ENCODE measurements around the gene PLOD3. TPM values are rescaled to one million over a fixed set of nuclear protein-coding genes. Genes with fewer than 3 reads are reported as not detected.
A peak's percentile ranks its signal among the peaks of the same experiment; 100 is the strongest.

Gene PLOD3
- total RNA-seq, 1 experiment from 2014 or later = 74.5 TPM

- Mint-ChIP-seq H3K27ac (0 out of 7 replicates have a peak overlapping the region, but pooled peaks of 1 of the 3 experiments have one; percentile 42), H3K36me3 (ENCODE audit: insufficient read depth in 1 of 3, low read depth in 3 of 3) (peaks cover 7 to 35% (median 9%) of the 10 kb centered on the region in 3 experiments; a peak in 5 of 7 replicates), H3K9me3 (no peaks in the 10 kb centered on the region), H3K27me3 (ENCODE audit: low read depth) (no peaks in the 10 kb centered on the region; the same call in 1 of the 2 replicates), H3K4me3 (no peak overlapping the region), H3K4me1 (peaks cover 19 to 34% of the 10 kb centered on the region in 2 experiments)
- Histone ChIP-seq H3K4me2 (ENCODE audit: insufficient read depth, insufficient read length, low read length) (no peak overlapping the region), H2AFZ (ENCODE audit: low read length) (no peak overlapping the region), H4K20me1 (ENCODE audit: control insufficient read depth, insufficient read depth, insufficient read length) (peaks cover 4% of the 10 kb centered on the region), H3K18ac (ENCODE audit: insufficient read length, low read depth, low read length) (no peak overlapping the region), H4K8ac (replicated peaks; ENCODE audit: insufficient read length, low read depth, low read length) (no peak overlapping the region), H3K23ac (ENCODE audit: insufficient read length, low read depth, low read length) (no peak overlapping the region), H2BK120ac (ENCODE audit: low read depth, low read length, poor library complexity, severe bottlenecking) (no peak overlapping the region), H3K23me2 (ENCODE audit: insufficient read length, low read depth, low read length, poor library complexity, severe bottlenecking) (peaks cover 8% of the 10 kb centered on the region), H4K91ac (ENCODE audit: insufficient read length, low read depth, low read length) (no peak overlapping the region), H2AK5ac (ENCODE audit: insufficient read length, low read length) (no peak overlapping the region), H4K5ac (ENCODE audit: insufficient read length, low read depth, low read length) (no peak overlapping the region), H2BK20ac (ENCODE audit: low read depth, low read length, poor library complexity, severe bottlenecking) (no peak overlapping the region), H3T11ph (ENCODE audit: low read length) (no peak overlapping the region), H3K4me1 (ENCODE audit: insufficient read depth, low read length) (no peaks in the 10 kb centered on the region), H2BK5ac (ENCODE audit: insufficient read length, low read length) (no peak overlapping the region), H3K79me1 (ENCODE audit: insufficient read depth, low read depth, low read length, poor library complexity, severe bottlenecking) (no peaks in the 10 kb centered on the region), H3K56ac (ENCODE audit: insufficient read length, low read depth, low read length) (no peak overlapping the region), H3K4ac (ENCODE audit: low read depth, low read length) (no peak overlapping the region), H2BK15ac (ENCODE audit: low read depth, low read length) (no peak overlapping the region), H3K9me3 (ENCODE audit: control insufficient read depth, low read depth, low read length) (no peaks in the 10 kb centered on the region), H3K79me2 (ENCODE audit: insufficient read depth, low read length) (no peaks in the 10 kb centered on the region), H3K27ac (ENCODE audit: insufficient read length, low read depth, low read length) (no peak overlapping the region), H3K9ac (ENCODE audit: extremely low read depth, insufficient read length, low read length) (no peak overlapping the region), H3K27me3 (ENCODE audit: insufficient read depth, low read length) (no peaks in the 10 kb centered on the region), H3K14ac (ENCODE audit: insufficient read depth, low read length) (no peak overlapping the region), H2BK12ac (ENCODE audit: insufficient read length, low read depth, low read length) (no peak overlapping the region)
- no CpG with 5 or more reads among the region's 12 CpGs for WGBS (ENCODE audit: extremely low coverage, insufficient read length, low lambda C conversion rate)
- no peak for TF ChIP-seq CTCF (conservative IDR thresholded peaks at IDR 0.05)
- no peak for DNase-seq
Measured at GRCh38 chr7:101241015-101241363, 23.6 kb upstream of the PLOD3 start.

Data from H9 (cell line).